ENCODE measurements around the gene KLHL29. TPM values are rescaled to one million over a fixed set of nuclear protein-coding genes. Genes with fewer than 3 reads are reported as not detected.

Gene KLHL29
- total RNA-seq, 2 donors from 2014 or later: 2.0 to 2.9 TPM

DNA sequence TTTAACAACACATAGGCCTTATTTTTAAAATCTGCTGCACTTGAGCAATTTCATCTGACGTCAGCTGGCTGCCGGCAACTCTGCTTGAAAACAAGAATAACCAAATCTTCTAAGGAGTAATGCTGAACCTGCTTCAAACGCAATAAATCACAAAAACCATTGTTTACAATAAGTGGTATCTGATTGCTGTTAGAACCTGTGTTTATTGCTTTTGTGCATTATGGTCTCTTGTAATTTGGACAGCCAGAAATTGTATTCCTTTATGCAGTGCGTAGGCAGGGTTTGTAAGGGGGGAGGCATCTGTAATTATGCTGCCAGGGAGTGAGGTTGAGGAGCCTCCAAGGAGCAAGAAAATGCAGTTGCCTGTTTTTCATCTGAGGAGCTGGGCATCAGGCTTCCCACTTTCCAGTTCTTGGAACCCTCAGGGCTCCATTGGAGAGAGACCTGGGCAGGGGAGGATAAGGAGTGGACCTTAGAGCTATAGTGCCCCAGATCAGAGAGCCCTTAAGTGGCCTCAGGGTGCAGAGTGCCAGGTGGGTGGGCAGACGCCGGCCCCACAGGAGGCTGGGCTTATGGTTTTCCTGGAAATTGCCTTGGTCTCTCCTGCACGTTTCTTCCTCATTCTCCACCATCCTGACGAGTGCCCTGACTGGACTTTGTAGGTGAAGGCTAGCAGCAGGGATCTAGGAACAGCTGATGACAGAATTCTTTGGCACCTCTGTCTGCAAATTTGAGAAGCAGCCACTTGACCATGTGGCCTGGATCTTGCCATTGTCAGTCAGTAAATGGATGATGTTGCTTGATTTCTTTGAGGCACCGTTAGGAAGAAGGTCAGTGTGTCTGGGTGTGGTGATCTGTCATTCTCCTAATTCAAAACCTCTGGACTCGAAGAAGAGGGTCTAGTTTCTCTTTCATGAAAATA is 129.2 kb downstream of the KLHL29 start:
- Histone ChIP-seq H3K9me3 (no peaks in the 10 kb centered on the region), H3K9ac (ENCODE audit: low read depth in 2 of 2, low read length in 2 of 2) (no peak overlapping the region), H3K4me3 (no peak overlapping the region), H3K4me1 (peaks cover 4% of the 10 kb centered on the region), H3K36me3 (no peaks in the 10 kb centered on the region), H3K27me3 (no peaks in the 10 kb centered on the region), H3K27ac (no peak overlapping the region)
- intact Hi-C loops (cut with DNase I): no loop called here
- no peak for TF ChIP-seq CTCF (IDR thresholded peaks at IDR 0.05)
- DNase-seq: no peak

GRCh38 chr2:23516520-23517256 is 131.7 kb downstream of the KLHL29 start:
- no peaks in the 10 kb centered on the region for H3K9me3 ChIP-seq
- no peak overlapping the region for H3K27ac ChIP-seq
- TF ChIP-seq CTCF (IDR thresholded peaks at IDR 0.05): no peak
- H3K27me3 ChIP-seq: no peaks in the 10 kb centered on the region
- no peaks in the 10 kb centered on the region for H3K36me3 ChIP-seq
- intact Hi-C loops (cut with DNase I): no loop called here
- no peak for DNase-seq
- peaks cover 4% of the 10 kb centered on the region for H3K4me1 ChIP-seq
- H3K9ac ChIP-seq (ENCODE audit: low read depth in 2 of 2, low read length in 2 of 2): no peak overlapping the region
- no peak overlapping the region for H3K4me3 ChIP-seq

DNA sequence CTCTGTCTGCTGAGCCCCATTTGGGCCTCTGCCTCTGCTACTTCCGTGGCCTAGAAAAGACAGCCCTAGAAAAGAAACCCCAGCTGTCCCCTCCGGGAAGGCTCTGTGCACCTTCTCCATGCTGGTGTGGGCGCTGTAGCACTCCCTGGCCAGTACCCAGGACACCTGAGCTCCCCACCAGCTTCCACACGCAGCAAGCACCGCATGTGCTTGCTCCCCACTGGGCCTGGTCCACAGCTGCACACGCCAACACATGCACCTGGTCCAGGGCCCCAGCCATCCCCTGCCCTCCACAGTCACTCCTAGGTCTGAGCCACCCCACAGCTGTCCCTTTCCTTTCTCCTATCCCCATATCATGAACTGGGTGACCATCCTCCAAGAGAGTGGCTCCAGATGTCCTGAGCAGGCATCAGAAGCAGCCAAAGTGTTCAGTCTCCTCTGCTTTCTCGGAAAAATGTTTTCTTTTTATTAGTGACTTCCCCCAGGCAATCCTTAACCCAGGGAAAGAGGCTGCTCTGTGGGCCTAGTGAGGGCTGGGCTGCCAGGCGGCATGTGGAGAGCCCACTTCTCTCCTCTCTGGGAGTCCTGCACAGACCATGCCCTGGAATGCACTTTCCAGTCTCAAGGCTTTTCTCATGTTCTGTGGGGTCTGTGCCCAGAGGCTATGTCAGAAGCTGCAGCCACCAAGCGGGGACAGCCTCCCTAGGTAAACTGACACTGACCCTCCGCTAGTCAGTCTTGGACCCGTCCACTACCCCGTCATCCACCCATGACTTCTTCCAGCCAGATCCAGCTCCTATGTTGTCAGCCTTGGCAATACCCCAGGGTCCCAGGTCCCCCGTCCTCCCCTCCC is 133.7 kb downstream of the KLHL29 start:
- no peaks in the 10 kb centered on the region for H3K27me3 ChIP-seq
- no peak overlapping the region for H3K4me3 ChIP-seq
- no peak overlapping the region for H3K27ac ChIP-seq
- no peaks in the 10 kb centered on the region for H3K9me3 ChIP-seq
- no peak overlapping the region for H3K9ac ChIP-seq (ENCODE audit: low read depth in 2 of 2, low read length in 2 of 2)
- no peak for DNase-seq
- H3K4me1 ChIP-seq: peaks cover 2% of the 10 kb centered on the region
- TF ChIP-seq CTCF (IDR thresholded peaks at IDR 0.05): no peak
- intact Hi-C loops (cut with DNase I): no loop called here
- no peaks in the 10 kb centered on the region for H3K36me3 ChIP-seq

DNA sequence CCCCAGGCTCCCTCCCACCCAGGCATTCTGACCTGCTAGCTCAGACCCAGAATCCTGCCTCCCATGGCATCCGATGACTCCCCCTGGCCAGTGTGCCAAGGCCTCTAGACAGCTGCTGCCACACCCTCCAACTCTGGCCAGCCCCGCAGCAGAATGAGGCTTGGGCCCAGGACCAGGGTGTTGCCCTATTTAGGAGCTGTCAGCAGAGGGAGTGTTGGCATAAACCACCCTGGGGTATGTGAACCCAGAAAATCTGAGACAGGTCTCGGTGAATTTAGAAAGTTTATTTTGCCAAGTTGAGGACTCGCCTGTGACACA is 134.3 kb downstream of the KLHL29 start:
- Histone ChIP-seq H3K4me3 (no peak overlapping the region), H3K4me1 (no peaks in the 10 kb centered on the region), H3K9me3 (no peaks in the 10 kb centered on the region), H3K27me3 (no peaks in the 10 kb centered on the region), H3K9ac (ENCODE audit: low read depth in 2 of 2, low read length in 2 of 2) (no peak overlapping the region), H3K27ac (no peak overlapping the region), H3K36me3 (no peaks in the 10 kb centered on the region)
- no peak for TF ChIP-seq CTCF (IDR thresholded peaks at IDR 0.05)
- intact Hi-C loops (cut with DNase I): no loop called here
- DNase-seq: no peak

- Histone ChIP-seq H3K36me3 (no peaks in the 10 kb centered on the region), H3K27me3 (no peaks in the 10 kb centered on the region), H3K4me3 (no peak overlapping the region), H3K27ac (no peak overlapping the region), H3K9ac (ENCODE audit: low read depth in 2 of 2, low read length in 2 of 2) (no peak overlapping the region), H3K9me3 (no peaks in the 10 kb centered on the region), H3K4me1 (no peaks in the 10 kb centered on the region)
- intact Hi-C loops (cut with DNase I): no loop called here
- TF ChIP-seq CTCF (IDR thresholded peaks at IDR 0.05): no peak
- no peak for DNase-seq
These were observed 135.3 kb downstream of the KLHL29 start for GRCh38 chr2:23520256-23520655.

Data from colonic mucosa (tissue), 4 donors.